NCI-H1105 treated with DMSO at 0.1 percent for 48 hours (cell line): Measurements from ENCODE around the gene STK32B.
"Not testable (repeated sequence)": the region's sequence is repeated elsewhere in the genome, so short reads cannot be mapped to it uniquely, and the experiment has no call there.

Experiments used
- DNase-seq: peaks from one replicate; lab custom pipeline; 2025; lab: John Stamatoyannopoulos, UW

Gene STK32B

GRCh38 chr4:5266991-5267390, 215.7 kb downstream of the STK32B start:
- DNase-seq: no peak

- no peak for DNase-seq
Observed at GRCh38 chr4:5267408-5267807, 216.1 kb downstream of the STK32B start.

GRCh38 chr4:5276475-5277075, 225.3 kb downstream of the STK32B start:
- DNase-seq: no peak

- peak; percentile 63 for DNase-seq
Observed at GRCh38 chr4:5277079-5277478, 225.8 kb downstream of the STK32B start.

- no peak for DNase-seq
Observed at GRCh38 chr4:5278213-5278612, 226.9 kb downstream of the STK32B start.

GRCh38 chr4:5280069-5280468, 228.8 kb downstream of the STK32B start:
- not testable (repeated sequence) for DNase-seq

GRCh38 chr4:5280828-5281227, 229.5 kb downstream of the STK32B start:
- DNase-seq: no peak

GRCh38 chr4:5283837-5284236, 232.6 kb downstream of the STK32B start:
- no peak for DNase-seq

- DNase-seq: no peak
Observed at GRCh38 chr4:5284517-5284916, 233.2 kb downstream of the STK32B start.

GRCh38 chr4:5292101-5292500, 240.8 kb downstream of the STK32B start:
- DNase-seq: peak; percentile 89

- not testable (repeated sequence) for DNase-seq
Observed at GRCh38 chr4:5298000-5298787, 246.9 kb downstream of the STK32B start.

- no peak for DNase-seq
Observed at GRCh38 chr4:5300283-5300682, 249.0 kb downstream of the STK32B start.

GRCh38 chr4:5307928-5308327, 256.6 kb downstream of the STK32B start:
- no peak for DNase-seq

GRCh38 chr4:5322321-5322720, 271.0 kb downstream of the STK32B start:
- DNase-seq: no peak

GRCh38 chr4:5330339-5330989, 279.2 kb downstream of the STK32B start:
- no peak for DNase-seq

- DNase-seq: no peak
Observed at GRCh38 chr4:5337731-5338130, 286.5 kb downstream of the STK32B start.

- no peak for DNase-seq
Observed at GRCh38 chr4:5338531-5338930, 287.3 kb downstream of the STK32B start.

GRCh38 chr4:5340991-5341451, 289.7 kb downstream of the STK32B start:
- no peak for DNase-seq

- no peak for DNase-seq
Observed at GRCh38 chr4:5341526-5341925, 290.2 kb downstream of the STK32B start.

GRCh38 chr4:5355846-5356245, 304.6 kb downstream of the STK32B start:
- no peak for DNase-seq

GRCh38 chr4:5357870-5358269, 306.6 kb downstream of the STK32B start:
- DNase-seq: no peak

GRCh38 chr4:5361968-5362367, 310.7 kb downstream of the STK32B start:
- DNase-seq: no peak

GRCh38 chr4:5364406-5364805, 313.1 kb downstream of the STK32B start:
- DNase-seq: no peak
